ENCODE results near the gene CAPN15.

DNA sequence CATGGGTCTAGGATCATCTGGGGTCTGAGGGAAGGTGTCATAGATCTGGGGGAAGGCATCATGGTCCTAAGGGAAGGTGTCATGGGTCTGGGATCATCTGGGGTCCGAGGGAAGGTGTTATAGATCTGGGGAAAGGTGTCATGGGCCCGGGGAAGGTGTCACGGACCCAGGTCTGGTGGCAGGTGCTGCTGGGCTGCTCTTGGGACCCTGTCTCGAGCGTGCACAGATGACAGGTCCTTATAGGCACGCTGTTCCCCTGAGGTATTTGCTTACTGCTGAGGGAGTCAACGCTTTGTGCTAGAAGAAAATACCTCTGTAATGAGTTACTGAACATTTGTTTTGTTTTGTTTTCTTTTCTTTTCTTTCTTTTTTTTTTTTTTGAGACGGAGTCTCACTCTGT, 63.7 kb downstream of the CAPN15 start:
- TF ChIP-seq, protein P1, sequence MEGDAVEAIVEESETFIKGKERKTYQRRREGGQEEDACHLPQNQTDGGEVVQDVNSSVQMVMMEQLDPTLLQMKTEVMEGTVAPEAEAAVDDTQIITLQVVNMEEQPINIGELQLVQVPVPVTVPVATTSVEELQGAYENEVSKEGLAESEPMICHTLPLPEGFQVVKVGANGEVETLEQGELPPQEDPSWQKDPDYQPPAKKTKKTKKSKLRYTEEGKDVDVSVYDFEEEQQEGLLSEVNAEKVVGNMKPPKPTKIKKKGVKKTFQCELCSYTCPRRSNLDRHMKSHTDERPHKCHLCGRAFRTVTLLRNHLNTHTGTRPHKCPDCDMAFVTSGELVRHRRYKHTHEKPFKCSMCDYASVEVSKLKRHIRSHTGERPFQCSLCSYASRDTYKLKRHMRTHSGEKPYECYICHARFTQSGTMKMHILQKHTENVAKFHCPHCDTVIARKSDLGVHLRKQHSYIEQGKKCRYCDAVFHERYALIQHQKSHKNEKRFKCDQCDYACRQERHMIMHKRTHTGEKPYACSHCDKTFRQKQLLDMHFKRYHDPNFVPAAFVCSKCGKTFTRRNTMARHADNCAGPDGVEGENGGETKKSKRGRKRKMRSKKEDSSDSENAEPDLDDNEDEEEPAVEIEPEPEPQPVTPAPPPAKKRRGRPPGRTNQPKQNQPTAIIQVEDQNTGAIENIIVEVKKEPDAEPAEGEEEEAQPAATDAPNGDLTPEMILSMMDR (IDR thresholded peaks at IDR 0.05), result no peak
- no peak for TF ChIP-seq POLR2A (IDR thresholded peaks at IDR 0.05)

All from testis (tissue), 2 donors.